Activated naive CD8-positive, alpha-beta T cell treated with anti-CD3 and anti-CD28 coated beads for 36 hours (primary cell): ENCODE data around the gene CARS2. TPM values are rescaled to one million over a fixed set of nuclear protein-coding genes. Genes with fewer than 3 reads are reported as not detected.
A peak's percentile ranks its signal among the peaks of the same experiment; 100 is the strongest.

Experiments
- DNase-seq: peaks from one replicate; pipeline ENCODE4 v3.0.0; 2021
- H3K27ac Mint-ChIP-seq: one replicate; pipeline ENCODE4 v1.8.0; 2022; ENCODE audit warnings: mild to moderate bottlenecking, moderate library complexity, mixed read lengths
- H3K27me3 Mint-ChIP-seq: one replicate; pipeline ENCODE4 v1.8.0; 2022; ENCODE audit warnings: mild to moderate bottlenecking, mixed read lengths
- H3K36me3 Mint-ChIP-seq: one replicate; pipeline ENCODE4 v1.8.0; 2021; ENCODE audit warnings: mild to moderate bottlenecking, mixed read lengths
- H3K4me1 Mint-ChIP-seq: one replicate; pipeline ENCODE4 v1.8.0; 2021; ENCODE audit warnings: mixed read lengths
- H3K4me3 Mint-ChIP-seq: one replicate; pipeline ENCODE4 v1.8.0; 2022; ENCODE audit warnings: mild to moderate bottlenecking, moderate library complexity, mixed read lengths
- H3K9me3 Mint-ChIP-seq: one replicate; pipeline ENCODE4 v1.8.0; 2022; ENCODE audit warnings: mixed read lengths
- total RNA-seq, 2 experiments: library from RNA; stranded (reverse); gene quantifications; one replicate each; pipeline ENCODE4 v1.2.3, GENCODE V29; 2021

Gene CARS2
- total RNA-seq, 2 experiments from 2014 or later: 81.1 to 84.8 TPM

- Mint-ChIP-seq H3K27me3 (no peaks in the 10 kb centered on the region), H3K27ac (no peak overlapping the region), H3K36me3 (peaks cover 33% of the 10 kb centered on the region), H3K4me3 (no peak overlapping the region), H3K9me3 (no peaks in the 10 kb centered on the region), H3K4me1 (peaks cover 27% of the 10 kb centered on the region)
- DNase-seq: no peak
These were observed 52.1 kb downstream of the CARS2 start for GRCh38 chr13:110653851-110654250.

- Mint-ChIP-seq H3K27ac (no peak overlapping the region), H3K4me1 (peaks cover 23% of the 10 kb centered on the region), H3K4me3 (no peak overlapping the region), H3K27me3 (no peaks in the 10 kb centered on the region), H3K36me3 (peaks cover 28% of the 10 kb centered on the region), H3K9me3 (no peaks in the 10 kb centered on the region)
- DNase-seq: no peak
These were observed 52.6 kb downstream of the CARS2 start for GRCh38 chr13:110653271-110653670.

DNA sequence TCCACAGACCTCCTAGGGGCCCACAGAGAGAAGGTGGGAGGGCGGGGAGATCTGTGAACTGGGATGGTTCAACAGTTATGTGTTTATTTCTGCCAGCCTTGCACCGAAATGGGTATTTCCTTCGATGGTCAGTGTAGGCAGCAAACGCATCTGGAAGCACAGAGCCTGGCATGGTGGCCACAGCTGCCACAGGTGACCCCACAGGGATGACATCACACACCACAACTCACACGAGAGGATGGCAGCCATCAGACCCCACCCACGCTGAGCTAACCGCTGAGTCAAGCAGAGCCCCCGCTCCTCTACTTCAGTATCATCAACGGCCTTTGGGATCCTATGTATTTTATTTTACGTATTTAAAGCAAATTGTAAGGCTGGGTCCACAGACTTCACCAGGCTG, 53.2 kb downstream of the CARS2 start:
- peaks cover 23% of the 10 kb centered on the region for H3K36me3 Mint-ChIP-seq
- H3K4me1 Mint-ChIP-seq: peaks cover 18% of the 10 kb centered on the region

DNA sequence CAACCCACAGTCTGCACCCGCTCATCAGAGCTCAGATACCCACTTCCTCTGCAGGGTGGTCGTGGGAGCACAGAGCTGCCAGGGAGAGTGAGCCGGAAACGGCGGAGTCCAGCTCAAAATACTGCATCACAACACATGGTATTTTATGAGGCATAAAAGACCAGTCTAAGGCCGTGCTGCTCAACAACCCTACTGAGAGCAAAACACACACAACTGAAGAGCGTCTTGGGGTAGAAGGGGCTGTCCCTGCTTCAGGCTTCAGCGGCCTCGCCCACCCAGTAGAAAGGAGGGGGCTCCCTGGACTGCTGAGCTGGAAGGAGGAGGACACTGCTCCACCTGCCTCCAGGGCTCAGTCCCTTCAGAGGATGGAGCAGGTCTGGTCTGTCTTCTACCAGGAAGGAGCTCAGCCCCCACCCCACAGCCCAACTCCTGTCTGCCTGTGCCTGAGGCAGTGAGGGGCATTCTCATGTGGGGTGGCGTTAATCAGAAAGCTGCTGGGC, 53.6 kb downstream of the CARS2 start:
- H3K9me3 Mint-ChIP-seq: no peaks in the 10 kb centered on the region
- peaks cover 18% of the 10 kb centered on the region for H3K36me3 Mint-ChIP-seq
- H3K27ac Mint-ChIP-seq: no peak overlapping the region
- H3K4me1 Mint-ChIP-seq: peaks cover 16% of the 10 kb centered on the region
- DNase-seq: no peak
- H3K4me3 Mint-ChIP-seq: no peak overlapping the region
- no peaks in the 10 kb centered on the region for H3K27me3 Mint-ChIP-seq

More for the DNA sequence above, 53.2 kb downstream of the CARS2 start:
- DNase-seq: no peak
- Mint-ChIP-seq H3K9me3 (no peaks in the 10 kb centered on the region), H3K4me3 (no peak overlapping the region), H3K27ac (no peak overlapping the region), H3K27me3 (no peaks in the 10 kb centered on the region)

DNA sequence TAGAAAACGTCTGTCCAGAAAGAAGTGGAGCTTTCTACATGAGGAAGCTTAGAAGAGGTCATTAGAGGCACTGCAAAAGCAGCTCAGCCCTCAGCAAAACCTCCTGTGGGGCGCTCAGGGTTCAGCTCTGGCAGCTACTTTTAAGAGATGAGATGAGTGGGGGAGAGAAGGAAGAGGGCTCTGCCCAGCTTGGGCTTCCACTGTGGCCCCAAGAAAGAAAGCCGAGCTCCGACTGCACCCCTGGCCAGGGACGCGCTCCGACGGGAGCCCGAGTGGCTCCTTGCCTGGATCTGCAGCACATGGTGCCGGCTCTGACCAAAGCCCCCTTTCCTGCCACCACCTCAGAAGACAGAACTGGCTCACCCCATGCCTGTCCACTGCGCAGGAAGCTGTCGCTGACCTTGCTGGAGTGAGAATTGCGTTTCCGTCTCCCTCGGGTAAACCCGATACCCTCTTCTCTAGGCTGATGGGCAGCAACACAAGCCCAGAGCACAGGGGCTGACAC, 54.1 kb downstream of the CARS2 start:
- no peaks in the 10 kb centered on the region for H3K27me3 Mint-ChIP-seq
- no peaks in the 10 kb centered on the region for H3K9me3 Mint-ChIP-seq
- no peak overlapping the region for H3K4me3 Mint-ChIP-seq
- no peak for DNase-seq
- peaks cover 16% of the 10 kb centered on the region for H3K36me3 Mint-ChIP-seq
- H3K27ac Mint-ChIP-seq: no peak overlapping the region
- H3K4me1 Mint-ChIP-seq: peaks cover 14% of the 10 kb centered on the region

DNA sequence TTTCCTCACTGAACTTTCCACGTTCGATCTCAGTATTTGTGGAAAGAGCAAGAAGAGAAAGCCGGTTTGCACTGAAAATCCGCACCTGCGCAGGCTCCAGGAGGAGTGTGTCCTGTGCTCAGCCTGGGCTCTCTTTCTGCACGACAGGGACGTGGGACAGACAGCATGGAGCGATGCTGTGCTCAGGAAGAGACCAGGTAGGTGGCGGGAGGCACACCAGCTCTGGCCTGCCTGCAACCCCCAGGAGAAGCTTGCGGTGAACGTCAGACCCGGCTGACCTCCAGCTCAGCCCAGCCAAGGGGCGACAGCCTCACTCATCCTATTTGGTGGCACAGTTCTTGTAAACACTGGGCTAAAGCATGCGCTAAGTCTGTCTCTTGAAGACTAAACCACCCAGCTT, 54.6 kb downstream of the CARS2 start:
- no peaks in the 10 kb centered on the region for H3K9me3 Mint-ChIP-seq
- H3K4me3 Mint-ChIP-seq: no peak overlapping the region
- H3K27me3 Mint-ChIP-seq: no peaks in the 10 kb centered on the region
- peaks cover 10% of the 10 kb centered on the region for H3K4me1 Mint-ChIP-seq
- H3K27ac Mint-ChIP-seq: no peak overlapping the region
- peaks cover 14% of the 10 kb centered on the region for H3K36me3 Mint-ChIP-seq
- no peak for DNase-seq

GRCh38 chr13:110650436-110650835, 55.5 kb downstream of the CARS2 start:
- H3K9me3 Mint-ChIP-seq: no peaks in the 10 kb centered on the region
- peak overlapping the region; percentile 34 for H3K27ac Mint-ChIP-seq
- H3K4me3 Mint-ChIP-seq: no peak overlapping the region
- DNase-seq: no peak
- H3K27me3 Mint-ChIP-seq: no peaks in the 10 kb centered on the region
- peaks cover 11% of the 10 kb centered on the region for H3K36me3 Mint-ChIP-seq
- H3K4me1 Mint-ChIP-seq: peaks cover 7% of the 10 kb centered on the region

GRCh38 chr13:110649551-110649950, 56.4 kb downstream of the CARS2 start:
- Mint-ChIP-seq H3K4me3 (no peak overlapping the region), H3K4me1 (peaks cover 7% of the 10 kb centered on the region), H3K9me3 (no peaks in the 10 kb centered on the region), H3K36me3 (peaks cover 11% of the 10 kb centered on the region), H3K27ac (no peak overlapping the region), H3K27me3 (no peaks in the 10 kb centered on the region)
- no peak for DNase-seq

DNA sequence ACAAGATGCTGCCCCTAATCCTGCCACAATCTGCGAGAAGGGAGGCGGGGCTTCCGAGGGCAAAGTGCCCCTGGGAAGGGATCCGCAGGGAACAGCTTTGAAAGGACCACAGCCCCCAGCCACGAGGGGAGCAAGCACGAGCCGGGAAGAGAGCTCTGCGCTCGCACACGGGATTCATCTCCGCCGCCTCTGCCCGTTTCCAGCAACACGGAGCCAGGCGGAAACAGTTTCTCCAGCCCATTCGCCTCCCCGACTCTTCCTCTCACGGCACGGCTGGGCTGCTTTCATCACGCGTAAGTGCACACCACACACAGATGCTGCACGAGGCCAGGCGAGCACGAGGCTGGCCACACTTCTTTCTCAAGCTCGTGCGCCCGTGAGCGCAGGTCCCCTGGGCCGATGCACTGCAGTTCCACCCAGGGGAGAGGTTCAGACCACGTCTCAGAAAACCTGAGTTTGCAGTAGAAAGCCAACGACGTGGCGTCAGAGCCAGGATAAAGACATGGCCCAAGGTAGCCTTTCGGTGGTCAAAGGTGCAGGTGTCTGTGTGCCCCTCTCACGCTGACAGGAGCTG, 57.0 kb downstream of the CARS2 start:
- H3K27ac Mint-ChIP-seq: no peak overlapping the region
- H3K27me3 Mint-ChIP-seq: no peaks in the 10 kb centered on the region
- peaks cover 7% of the 10 kb centered on the region for H3K4me1 Mint-ChIP-seq
- no peak overlapping the region for H3K4me3 Mint-ChIP-seq
- H3K9me3 Mint-ChIP-seq: no peaks in the 10 kb centered on the region
- no peak for DNase-seq
- peaks cover 13% of the 10 kb centered on the region for H3K36me3 Mint-ChIP-seq

DNA sequence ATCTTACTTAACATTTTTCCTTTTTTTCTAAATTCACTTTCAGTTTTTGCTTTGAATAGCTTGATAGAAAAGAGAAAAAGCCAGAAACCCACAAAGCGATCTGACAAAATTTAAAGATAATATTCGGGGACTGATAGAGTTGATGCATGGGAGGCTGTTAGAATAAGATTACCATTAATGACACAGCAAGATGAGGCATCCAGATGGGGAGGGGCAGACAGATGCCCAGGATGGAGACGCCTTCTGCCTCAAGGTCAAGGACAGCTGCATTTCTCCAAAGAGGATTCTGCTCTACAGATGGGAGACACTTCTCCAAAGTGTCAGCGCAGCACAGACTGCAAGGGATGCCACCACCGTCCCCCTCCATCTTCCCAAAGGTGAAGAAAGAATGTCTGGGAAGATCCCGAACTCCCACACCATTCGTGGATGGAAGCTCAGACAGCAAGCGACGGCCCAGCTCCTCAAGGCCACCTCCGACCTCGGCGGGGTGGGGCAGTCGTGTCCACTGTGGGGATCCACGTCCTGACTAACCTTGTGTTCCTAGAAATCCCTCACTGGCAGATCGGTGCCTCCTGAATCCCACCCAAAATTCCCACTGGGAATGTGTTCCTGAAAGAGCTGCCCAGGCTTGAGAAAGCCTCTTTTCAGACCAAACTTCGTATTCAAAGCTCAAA, 57.6 kb downstream of the CARS2 start:
- H3K9me3 Mint-ChIP-seq: no peaks in the 10 kb centered on the region
- H3K4me3 Mint-ChIP-seq: no peak overlapping the region
- no peak overlapping the region for H3K27ac Mint-ChIP-seq
- peaks cover 17% of the 10 kb centered on the region for H3K36me3 Mint-ChIP-seq
- no peaks in the 10 kb centered on the region for H3K27me3 Mint-ChIP-seq
- peaks cover 2% of the 10 kb centered on the region for H3K4me1 Mint-ChIP-seq
- no peak for DNase-seq

DNA sequence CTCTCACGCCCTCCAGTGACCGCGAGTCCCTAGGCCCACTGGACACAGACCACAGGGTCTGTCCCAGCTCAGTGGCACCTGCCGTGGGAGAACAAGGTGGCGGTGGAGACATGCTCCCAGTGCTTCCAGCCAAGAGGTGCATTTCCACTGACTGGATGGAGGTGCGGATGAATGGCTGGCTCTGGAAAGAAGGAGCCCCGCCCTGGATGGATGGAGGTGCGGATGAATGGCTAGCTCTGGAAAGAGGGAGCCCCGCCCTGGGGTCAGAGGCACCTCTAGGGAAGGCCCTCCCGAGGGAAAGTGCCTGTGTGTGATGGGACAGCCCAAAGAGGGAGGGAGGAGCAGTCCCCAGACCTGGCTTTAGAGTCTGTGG, 58.6 kb downstream of the CARS2 start:
- no peaks in the 10 kb centered on the region for H3K9me3 Mint-ChIP-seq
- H3K36me3 Mint-ChIP-seq: peaks cover 19% of the 10 kb centered on the region
- no peak for DNase-seq
- no peak overlapping the region for H3K27ac Mint-ChIP-seq
- H3K4me3 Mint-ChIP-seq: no peak overlapping the region
- H3K4me1 Mint-ChIP-seq: no peaks in the 10 kb centered on the region
- no peaks in the 10 kb centered on the region for H3K27me3 Mint-ChIP-seq

GRCh38 chr13:110646442-110647364, 59.2 kb downstream of the CARS2 start:
- Mint-ChIP-seq H3K27ac (no peak overlapping the region), H3K36me3 (peaks cover 19% of the 10 kb centered on the region), H3K4me1 (no peaks in the 10 kb centered on the region), H3K27me3 (no peaks in the 10 kb centered on the region), H3K9me3 (no peaks in the 10 kb centered on the region), H3K4me3 (no peak overlapping the region)
- DNase-seq: no peak

DNA sequence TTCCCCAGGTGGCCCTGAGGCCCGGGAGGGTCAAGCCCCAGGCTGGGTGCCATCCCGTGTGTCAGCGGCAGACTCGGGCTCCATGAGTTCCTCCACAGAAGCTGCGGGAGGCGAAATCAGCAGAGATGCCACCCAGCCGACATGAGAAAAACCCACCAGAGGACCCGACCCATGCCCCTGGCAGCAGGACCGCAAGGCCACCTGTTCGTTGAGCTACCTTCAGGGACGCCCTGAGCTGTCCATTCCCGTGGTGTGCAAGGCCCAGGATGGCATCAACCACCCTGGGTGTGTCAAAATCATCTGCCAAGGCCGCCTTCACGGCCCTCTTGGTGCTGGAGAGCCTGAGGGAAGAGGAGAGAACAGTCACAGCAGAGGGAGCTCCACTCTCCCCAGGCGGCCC, 60.2 kb downstream of the CARS2 start:
- no peaks in the 10 kb centered on the region for H3K27me3 Mint-ChIP-seq
- H3K4me1 Mint-ChIP-seq: no peaks in the 10 kb centered on the region
- DNase-seq: no peak
- no peak overlapping the region for H3K27ac Mint-ChIP-seq
- no peaks in the 10 kb centered on the region for H3K9me3 Mint-ChIP-seq
- H3K4me3 Mint-ChIP-seq: no peak overlapping the region
- H3K36me3 Mint-ChIP-seq: peaks cover 18% of the 10 kb centered on the region

DNA sequence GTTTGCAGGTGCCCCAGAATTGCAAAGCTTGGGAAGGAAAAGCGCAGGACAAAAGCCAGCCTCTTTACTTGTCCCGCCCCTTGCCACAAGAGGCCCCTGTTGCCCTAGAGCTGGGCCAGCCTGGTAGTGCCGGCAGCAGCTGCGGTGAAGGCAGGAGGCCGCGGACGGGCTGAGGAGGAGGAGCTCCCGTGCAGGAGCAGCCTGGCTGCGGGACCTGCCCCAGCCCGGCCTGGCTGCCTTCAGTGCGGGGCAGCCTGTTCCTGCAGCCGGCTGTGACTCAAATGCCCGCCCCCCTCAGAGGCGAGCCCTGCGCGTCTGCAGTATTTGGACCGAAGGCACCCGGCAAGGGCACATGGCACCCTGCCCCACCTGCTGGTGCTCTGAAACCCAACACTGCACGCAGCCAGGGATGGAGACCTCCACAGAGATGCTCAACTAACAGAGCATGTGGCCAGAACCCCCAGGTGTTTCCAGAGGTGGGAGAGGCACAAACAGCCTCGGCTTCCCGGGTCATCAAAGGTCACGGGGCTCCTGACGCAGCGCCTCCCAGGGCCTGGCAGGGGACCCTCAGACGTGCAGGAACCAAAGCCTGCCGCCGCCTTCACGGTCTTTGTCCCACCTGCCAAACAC, 60.9 kb downstream of the CARS2 start:
- peak; percentile 61 for DNase-seq
- no peaks in the 10 kb centered on the region for H3K9me3 Mint-ChIP-seq
- no peak overlapping the region for H3K27ac Mint-ChIP-seq
- peaks cover 17% of the 10 kb centered on the region for H3K36me3 Mint-ChIP-seq
- H3K27me3 Mint-ChIP-seq: no peaks in the 10 kb centered on the region
- H3K4me3 Mint-ChIP-seq: no peak overlapping the region
- H3K4me1 Mint-ChIP-seq: no peaks in the 10 kb centered on the region
